A673 (cell line): Measurements from ENCODE around the gene MVP. TPM values are rescaled to one million over a fixed set of nuclear protein-coding genes. Genes with fewer than 3 reads are reported as not detected.

Source experiments
- BruUV-seq: library from RNA; stranded (reverse); fragments of 400-500 nt; replicated peaks from 2 replicates; lab custom pipeline; 2021; lab: Mats Ljungman, UMichigan
- CTCF ChIA-PET: fragments of 300-600 bp; sonication (Branson Sonifier 250); formaldehyde crosslinking; loops from one replicate; lab custom pipeline; 2022; ENCODE audit warnings: antibody characterized with exemption; lab: Charles Lee
- POLR2A ChIA-PET: fragments of 300-600 bp; sonication (Branson Sonifier 250); formaldehyde crosslinking; loops from one replicate; lab custom pipeline; 2022; ENCODE audit warnings: antibody characterized with exemption; ENCODE audit not compliant: low non-redundant PET; lab: Charles Lee
- DNase-seq: peaks from one replicate; pipeline ENCODE4 v3.0.0-alpha.2; 2015; ENCODE audit warnings: low spot score
- H3K27ac ChIP-seq: fragments of 200-600 bp; sonication (generic); 2 replicates; pipeline ENCODE4 v1.5.1; 2016; ENCODE audit warnings: mixed run types, low read depth, mild to moderate bottlenecking, mixed read lengths, antibody characterized with exemption, low read length; ENCODE audit not compliant: poor library complexity, severe bottlenecking
- H3K27me3 ChIP-seq: fragments of 200-600 bp; sonication (generic); replicated peaks from 2 replicates; pipeline ENCODE4 v1.6.1; 2017; ENCODE audit warnings: mixed run types, low read depth, mild to moderate bottlenecking, mixed read lengths, antibody characterized with exemption, low read length; ENCODE audit not compliant: insufficient read depth, poor library complexity
- H3K36me3 ChIP-seq: fragments of 200-600 bp; sonication (generic); 2 replicates; pipeline ENCODE4 v1.6.1; 2016; ENCODE audit warnings: mixed run types, mild to moderate bottlenecking, mixed read lengths, antibody characterized with exemption, low read length; ENCODE audit not compliant: insufficient read depth, poor library complexity, severe bottlenecking
- H3K4me1 ChIP-seq: fragments of 200-600 bp; sonication (generic); 2 replicates; pipeline ENCODE4 v1.6.1; 2017; ENCODE audit warnings: mixed run types, mild to moderate bottlenecking, mixed read lengths, antibody characterized with exemption, low read length; ENCODE audit not compliant: insufficient read depth, poor library complexity, severe bottlenecking
- H3K4me3 ChIP-seq: fragments of 200-600 bp; sonication (generic); 2 replicates; pipeline ENCODE4 v1.5.1; 2016; ENCODE audit warnings: low read depth, mixed run types, mild to moderate bottlenecking, mixed read lengths, low read length; ENCODE audit not compliant: poor library complexity, severe bottlenecking
- H3K9me3 ChIP-seq: fragments of 200-600 bp; sonication (generic); 2 replicates; pipeline ENCODE4 v1.6.1; 2016; ENCODE audit warnings: mixed run types, low read depth, mild to moderate bottlenecking, mixed read lengths, antibody characterized with exemption, low read length; ENCODE audit not compliant: poor library complexity, severe bottlenecking
- EZH2 ChIP-seq: fragments of 200-600 bp; sonication (generic); IDR thresholded peaks from 2 replicates; pipeline ENCODE4 v1.6.1; 2017; ENCODE audit warnings: borderline replicate concordance, low read depth, mild to moderate bottlenecking, mixed read lengths, antibody characterized with exemption, low read length; ENCODE audit not compliant: poor library complexity, severe bottlenecking
- intact Hi-C: fragments of 100-400 bp; cut with micrococcal nuclease; formaldehyde crosslinking; loops from one replicate; pipeline ENCODE4 v1.10.0; 2022; ENCODE audit not compliant: unreplicated experiment
- total RNA-seq: library from RNA; stranded (reverse); gene quantifications from 2 replicates; pipeline ENCODE4 v1.2.3, GENCODE V29; 2021
- TF ChIP-seq, protein P1 (sequence below): fragments of 300-800, 200-600 bp; sonication (generic); conservative IDR thresholded peaks from 2 replicates; pipeline ENCODE4 v1.5.1; 2017; ENCODE audit warnings: low read depth, mild to moderate bottlenecking, antibody characterized with exemption, low read length, moderate library complexity, mixed read lengths

The MVP gene
- total RNA-seq, 1 experiment from 2014 or later: 5.6 TPM

DNA sequence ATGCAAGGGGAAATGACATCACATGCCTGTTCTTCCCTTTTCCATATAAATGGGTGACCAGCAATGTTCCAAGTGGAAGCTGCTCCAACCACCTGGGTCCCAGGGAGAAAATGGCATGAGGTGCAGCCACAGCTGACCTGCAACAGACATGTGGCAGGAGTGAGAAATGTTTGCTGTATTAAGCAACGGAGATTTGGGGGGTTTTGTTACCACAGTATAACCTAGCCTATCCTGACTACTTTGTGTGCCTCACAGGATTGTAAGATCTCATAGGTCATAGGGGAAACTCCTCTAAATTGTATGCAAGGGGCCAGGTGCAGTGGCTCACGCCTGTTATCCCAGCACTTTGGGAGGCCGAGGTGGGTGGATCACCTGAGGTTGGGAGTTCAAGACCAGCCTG is 30.7 kb downstream of the MVP start:
- no peaks in the 10 kb centered on the region for H3K27me3 ChIP-seq
- H3K4me3 ChIP-seq: no peak overlapping the region
- H3K4me1 ChIP-seq: peaks cover 4% of the 10 kb centered on the region
- TF ChIP-seq, protein P1, sequence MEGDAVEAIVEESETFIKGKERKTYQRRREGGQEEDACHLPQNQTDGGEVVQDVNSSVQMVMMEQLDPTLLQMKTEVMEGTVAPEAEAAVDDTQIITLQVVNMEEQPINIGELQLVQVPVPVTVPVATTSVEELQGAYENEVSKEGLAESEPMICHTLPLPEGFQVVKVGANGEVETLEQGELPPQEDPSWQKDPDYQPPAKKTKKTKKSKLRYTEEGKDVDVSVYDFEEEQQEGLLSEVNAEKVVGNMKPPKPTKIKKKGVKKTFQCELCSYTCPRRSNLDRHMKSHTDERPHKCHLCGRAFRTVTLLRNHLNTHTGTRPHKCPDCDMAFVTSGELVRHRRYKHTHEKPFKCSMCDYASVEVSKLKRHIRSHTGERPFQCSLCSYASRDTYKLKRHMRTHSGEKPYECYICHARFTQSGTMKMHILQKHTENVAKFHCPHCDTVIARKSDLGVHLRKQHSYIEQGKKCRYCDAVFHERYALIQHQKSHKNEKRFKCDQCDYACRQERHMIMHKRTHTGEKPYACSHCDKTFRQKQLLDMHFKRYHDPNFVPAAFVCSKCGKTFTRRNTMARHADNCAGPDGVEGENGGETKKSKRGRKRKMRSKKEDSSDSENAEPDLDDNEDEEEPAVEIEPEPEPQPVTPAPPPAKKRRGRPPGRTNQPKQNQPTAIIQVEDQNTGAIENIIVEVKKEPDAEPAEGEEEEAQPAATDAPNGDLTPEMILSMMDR: no peak
- no peak for TF ChIP-seq EZH2
- DNase-seq: no peak
- no TSS peak for BruUV-seq
- H3K27ac ChIP-seq: no peak overlapping the region
- no peaks in the 10 kb centered on the region for H3K36me3 ChIP-seq
- POLR2A ChIA-PET: no interaction called here
- intact Hi-C loops: no loop called here
- H3K9me3 ChIP-seq: no peaks in the 10 kb centered on the region
- CTCF ChIA-PET: interaction anchor here (0.7 kb wide), 1 partner anchor 15 kb away, joined by 5 read pairs; no protein-coding TSS in a partner anchor

DNA sequence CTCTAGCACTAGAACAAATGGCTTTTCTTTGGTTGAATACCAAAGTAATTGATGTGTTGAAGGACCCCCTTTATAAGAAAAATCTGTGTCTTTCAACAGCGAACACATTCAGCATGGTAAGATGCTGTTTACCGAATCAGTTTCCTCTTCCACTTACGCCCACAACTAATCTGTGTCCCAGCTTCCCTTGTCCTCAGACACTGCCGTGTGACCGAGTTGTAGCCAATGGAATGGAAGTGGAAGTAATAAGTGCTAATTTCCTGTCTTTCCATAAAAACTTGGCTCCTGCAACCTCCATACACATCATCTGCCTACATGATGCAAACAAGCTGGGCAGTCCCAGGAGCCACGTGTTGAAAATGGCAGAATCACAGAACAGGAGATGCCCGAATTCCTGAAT is 32.4 kb downstream of the MVP start:
- Histone ChIP-seq H3K9me3 (no peaks in the 10 kb centered on the region), H3K27ac (peak overlapping the region; percentile 38), H3K27me3 (no peaks in the 10 kb centered on the region), H3K4me1 (peaks cover 4% of the 10 kb centered on the region), H3K36me3 (no peaks in the 10 kb centered on the region), H3K4me3 (no peak overlapping the region)
- ChIA-PET POLR2A (interaction anchor here (0.5 to 0.6 kb wide), 2 partner anchors 9 to 677 kb away, joined by 3 to 4 read pairs; no protein-coding TSS in a partner anchor), CTCF (interaction anchor here (0.6 to 0.7 kb wide), 3 partner anchors 76 to 1320 kb away, joined by 4 to 9 read pairs (median 6); no protein-coding TSS in a partner anchor)
- BruUV-seq: no TSS peak
- peak; percentile 92 for DNase-seq
- no peak for TF ChIP-seq EZH2
- TF ChIP-seq, protein P1: no peak
- intact Hi-C loops: no loop called here

DNA sequence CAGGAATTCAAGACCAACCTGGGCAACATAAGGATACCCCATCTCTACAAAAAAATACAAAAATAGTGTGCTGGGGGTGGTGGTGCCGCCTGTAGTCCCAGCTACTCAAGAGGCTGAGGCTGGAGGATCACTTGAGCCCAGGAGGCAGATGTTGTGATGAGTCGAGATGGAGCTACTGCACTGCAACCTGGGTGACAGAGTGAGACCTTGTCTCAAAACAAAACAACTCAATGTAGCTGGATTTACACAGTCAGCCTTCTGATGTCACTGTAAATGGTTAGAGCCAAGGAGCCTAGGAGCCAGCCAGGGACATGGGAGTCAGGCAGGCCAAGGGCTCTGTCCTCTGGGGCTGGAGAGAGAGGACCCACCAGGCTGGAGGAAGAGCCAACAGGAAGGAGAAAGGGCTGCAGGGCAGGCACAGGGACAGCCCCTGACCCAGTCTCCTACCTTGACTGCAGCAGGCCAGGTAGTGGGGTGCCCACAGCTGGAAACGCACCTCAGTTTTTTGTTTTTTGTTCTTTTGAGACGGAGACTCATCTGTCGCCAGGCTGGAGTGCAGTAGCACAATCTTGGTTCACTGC is 34.3 kb downstream of the MVP start:
- POLR2A ChIA-PET: no interaction called here
- DNase-seq: no peak
- H3K9me3 ChIP-seq: no peaks in the 10 kb centered on the region
- no peak overlapping the region for H3K27ac ChIP-seq
- TF ChIP-seq, protein P1: no peak
- TF ChIP-seq EZH2: no peak
- CTCF ChIA-PET: no interaction called here
- H3K4me1 ChIP-seq: peaks cover 4% of the 10 kb centered on the region
- intact Hi-C loops: no loop called here
- H3K4me3 ChIP-seq: no peak overlapping the region
- no peaks in the 10 kb centered on the region for H3K27me3 ChIP-seq
- BruUV-seq: no TSS peak
- peaks cover 9% of the 10 kb centered on the region for H3K36me3 ChIP-seq
